ENCODE results near the gene RIPOR1.
A peak's percentile ranks its signal among the peaks of the same experiment; 100 is the strongest.

The RIPOR1 gene

DNA sequence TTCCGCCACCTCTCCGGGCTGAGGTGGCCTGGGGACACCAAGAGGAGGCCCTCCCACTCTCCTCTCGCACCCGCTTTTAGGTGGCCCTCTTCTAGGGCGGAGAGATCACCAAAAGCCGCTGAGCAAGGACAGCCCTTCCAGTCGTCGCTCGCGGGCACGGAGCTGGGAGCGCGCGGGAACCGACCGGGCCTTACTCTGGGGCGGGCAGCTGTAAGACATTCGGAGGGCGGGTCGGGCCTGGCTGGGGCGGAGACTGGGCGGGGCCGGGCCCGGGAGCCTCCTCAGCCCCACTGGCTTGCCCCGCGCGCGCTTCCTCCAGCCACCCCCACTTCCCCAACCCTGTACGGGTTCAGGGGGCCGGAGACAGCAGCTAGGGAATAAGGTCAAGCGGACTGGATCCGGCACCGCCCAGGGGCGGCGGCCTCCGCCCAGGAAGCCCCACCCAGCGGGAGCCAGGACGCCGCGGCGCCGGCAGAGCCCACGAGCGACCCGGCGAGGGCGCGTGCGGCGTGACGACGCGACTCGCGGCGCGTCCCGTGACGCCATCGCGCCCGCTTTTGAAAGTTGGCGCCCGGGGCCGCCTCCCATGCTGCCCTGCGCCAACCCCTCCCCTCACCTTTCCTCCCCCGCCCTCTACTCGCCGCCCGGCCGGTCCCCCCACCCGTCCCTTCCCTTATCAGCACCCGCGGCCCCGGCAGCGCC lies 33.3 kb downstream of the RIPOR1 start:
- DNase-seq, result peak; percentile 95

DNA sequence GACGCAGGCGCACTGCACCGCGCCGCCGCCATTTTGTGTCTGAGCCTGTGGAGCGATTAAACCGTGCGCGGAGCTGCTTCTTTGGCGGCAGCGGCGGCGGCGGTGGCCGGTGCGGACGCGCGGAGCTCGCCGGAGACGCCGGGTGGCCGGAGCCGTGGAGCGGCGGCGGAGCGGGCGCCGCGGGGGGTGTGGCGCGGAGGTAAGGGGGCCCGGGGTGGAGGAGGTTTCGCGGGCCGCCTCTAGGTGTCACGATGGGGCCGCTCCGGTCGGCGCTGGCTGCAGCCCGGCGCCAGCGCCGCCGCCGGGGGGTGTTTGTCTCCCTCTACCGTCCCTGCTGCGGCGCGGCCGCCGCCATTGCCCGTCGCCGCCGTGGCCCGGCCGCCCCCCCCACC lies 33.9 kb downstream of the RIPOR1 start, which contains the start of gene CTCF:
CTCF (plus strand) TSS at position 1 of the 392 bp plus-strand sequence. CDS start 48,307 bp downstream, outside the sequence.
- DNase-seq, result no peak

DNA sequence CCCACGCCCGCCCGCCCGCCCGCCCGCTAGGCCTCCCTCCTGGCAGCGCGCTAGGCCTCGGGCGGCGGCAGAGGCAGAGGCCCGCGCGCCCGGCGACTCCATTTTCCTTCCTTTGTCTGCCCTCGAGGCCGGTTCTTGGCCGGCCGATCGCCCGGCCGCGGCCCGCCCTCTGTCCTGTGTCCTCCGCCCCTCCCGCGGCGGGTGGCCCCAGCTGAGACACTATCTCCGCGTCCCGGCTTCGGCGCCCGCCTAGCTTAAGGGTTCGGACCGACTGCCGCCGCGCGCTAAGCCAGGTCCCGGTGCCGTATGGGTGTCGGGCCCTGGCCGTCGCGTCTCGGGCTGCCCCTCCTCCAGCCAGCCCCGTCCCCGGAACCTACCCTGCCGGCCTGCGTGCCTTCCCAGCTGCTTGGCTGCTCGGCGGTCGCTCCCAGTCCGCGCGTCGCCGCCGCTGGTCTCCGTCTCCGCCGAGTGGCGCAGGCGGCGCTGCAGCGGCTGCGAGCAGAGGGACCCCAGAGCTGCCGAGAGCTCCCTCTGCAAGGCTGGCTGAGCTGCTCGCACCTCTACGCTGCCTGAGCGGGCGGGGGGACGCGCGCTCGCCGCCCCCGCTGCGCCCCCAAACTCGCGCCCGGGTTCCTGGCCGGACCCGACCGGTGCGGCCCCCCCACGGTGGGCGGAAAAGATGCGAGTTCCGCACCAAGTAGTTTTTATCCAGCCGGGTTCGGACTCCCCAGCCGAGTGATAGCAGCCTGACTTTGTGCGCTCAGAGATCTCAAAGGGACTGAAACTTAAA lies 34.5 kb downstream of the RIPOR1 start:
- DNase-seq, result peak; percentile 63

DNA sequence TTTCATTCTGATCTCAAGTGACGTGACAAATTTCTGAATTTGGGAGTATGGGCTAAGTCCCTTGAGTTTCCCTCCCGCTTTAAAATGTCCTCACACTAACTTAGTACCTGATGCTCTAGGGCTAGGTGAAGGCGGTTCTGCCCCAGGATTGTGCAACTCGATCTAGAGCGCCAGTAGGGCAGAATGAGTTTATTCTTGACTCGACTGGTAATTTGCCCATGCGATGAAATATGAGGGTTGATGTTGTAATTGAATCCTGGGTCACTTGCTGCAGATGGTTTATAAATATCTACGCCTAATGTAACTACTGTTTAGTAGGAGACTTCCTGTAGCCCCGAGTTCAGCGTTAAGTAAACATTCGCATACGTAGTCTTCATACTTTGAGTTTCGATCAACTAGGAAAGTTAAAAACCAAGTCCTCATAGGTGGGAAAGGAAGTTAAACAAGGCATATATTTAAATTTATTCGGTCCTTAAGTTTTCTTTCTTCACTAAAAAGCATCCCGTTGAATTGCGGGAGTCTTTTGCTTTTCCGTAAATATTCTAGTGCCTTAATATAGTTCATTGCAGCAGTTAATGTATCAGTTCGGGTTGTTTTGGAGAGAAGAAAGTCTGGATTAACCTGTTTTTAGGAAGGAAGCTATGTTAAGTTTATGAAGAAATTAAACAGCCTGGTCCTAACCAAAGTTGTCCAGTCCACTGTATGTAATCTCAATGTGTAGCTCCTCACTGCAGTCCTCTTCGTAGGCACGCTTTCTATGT lies 35.3 kb downstream of the RIPOR1 start:
- DNase-seq, result peak; percentile 40

DNA sequence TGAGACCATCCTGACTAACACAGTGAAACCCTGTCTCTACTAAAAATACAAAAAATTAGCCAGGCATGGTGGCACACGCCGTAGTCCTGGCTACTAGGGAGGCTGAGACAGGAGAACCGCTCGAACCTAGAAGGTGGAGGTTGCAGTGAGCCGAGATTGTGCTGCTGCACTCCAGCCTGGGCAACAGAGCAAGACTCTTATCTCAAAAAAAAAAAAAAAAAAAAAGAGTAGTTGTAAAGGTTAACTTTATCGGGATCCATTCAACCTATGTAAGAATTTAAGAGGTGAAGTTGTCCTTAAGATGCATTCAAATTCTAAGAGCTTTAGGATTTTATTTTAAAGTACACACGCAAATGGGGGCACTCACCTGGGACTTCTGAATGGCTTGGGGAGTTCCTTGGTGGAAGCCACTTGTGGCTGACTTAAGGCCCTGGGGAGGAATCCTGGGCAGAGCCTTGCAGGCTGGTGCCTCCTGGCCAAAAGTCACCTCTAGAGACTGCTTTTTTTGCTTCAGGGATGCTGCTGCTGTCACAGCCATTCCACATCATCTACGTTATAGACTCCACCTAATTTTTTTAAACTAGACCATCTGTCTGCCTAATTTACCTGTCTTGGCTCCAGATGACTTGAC lies 37.0 kb downstream of the RIPOR1 start:
- no peak for DNase-seq

DNA sequence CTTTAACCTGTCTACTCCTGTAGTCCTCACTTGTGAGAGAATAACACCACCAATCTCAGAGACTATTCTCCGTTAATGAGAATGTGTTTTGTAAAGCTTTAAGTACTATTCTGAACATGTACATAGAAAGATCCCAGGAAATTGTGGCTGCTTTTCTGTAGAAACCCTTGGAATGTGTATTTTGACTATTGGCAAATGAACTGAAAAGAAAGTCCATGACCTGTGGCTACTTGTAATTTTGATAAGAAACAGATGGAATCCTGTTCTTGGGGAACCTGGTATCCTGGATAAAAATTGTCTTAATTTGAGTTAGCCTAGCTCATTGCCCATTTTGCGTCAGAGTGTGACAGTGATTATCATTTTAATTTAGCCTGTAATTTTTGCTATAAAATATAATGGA lies 42.8 kb downstream of the RIPOR1 start:
- no peak for DNase-seq

DNA sequence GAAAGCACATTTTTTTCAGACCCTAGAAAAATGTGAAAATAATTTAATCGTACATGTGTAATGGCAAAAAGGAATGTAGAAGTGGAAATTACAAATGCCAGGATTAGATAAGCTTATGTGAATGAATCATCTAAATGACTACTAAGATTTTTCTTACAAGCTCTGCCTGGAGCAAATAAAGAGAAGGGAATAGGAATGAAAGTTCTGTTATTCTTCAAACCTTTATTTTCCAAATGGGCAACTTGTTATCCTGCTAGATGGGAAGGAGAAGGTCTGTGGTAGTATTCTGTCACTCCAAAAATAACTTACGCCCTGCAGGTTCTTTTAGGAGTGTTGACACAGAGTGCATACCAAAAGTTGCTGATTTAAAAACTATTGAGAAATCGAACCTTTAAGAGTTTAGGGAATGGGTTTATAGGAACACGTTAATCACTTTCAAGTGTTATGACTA lies 43.4 kb downstream of the RIPOR1 start:
- DNase-seq, result no peak

DNA sequence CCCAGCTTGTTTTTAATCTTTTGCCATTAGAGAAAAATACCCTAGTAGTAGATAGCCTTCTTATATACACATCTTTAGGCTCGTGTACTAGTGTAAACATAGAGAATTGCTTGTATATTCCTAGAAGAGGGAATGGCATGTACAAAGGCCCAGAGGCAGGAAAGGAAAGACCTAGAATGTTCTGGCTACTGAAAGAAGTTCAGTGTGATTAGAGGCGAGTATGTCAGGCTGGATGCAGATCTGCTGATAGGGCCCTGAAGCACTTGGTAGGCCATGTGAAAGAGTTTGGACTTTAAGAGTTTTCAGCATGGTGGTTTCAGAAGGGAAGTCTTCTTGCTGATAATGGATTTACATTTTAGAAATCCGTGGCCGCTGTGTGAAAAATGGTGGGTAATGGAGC lies 51.1 kb downstream of the RIPOR1 start:
- DNase-seq, result no peak

DNA sequence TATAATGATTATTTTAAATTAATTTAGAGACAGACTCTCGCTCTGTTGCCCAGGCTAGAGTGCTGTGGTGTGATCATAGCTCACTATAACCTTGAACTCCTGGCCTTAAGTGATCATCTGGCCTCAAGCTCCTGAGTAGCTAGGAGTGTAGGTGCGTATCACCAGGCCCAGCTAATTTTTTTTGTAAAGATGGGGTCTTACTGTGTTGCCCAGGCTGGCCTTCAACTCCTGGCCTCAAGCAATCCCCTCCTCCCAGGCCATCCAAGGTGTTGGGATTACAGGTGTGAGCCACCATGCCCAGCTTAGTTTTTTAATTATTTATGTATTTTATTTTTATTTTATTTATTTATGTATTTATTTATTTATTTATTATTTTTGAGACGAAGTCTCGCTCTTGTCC lies 51.6 kb downstream of the RIPOR1 start:
- DNase-seq, result no peak

GRCh38 chr16:67593288-67593687 lies 64.7 kb downstream of the RIPOR1 start:
- DNase-seq, result no peak

DNA sequence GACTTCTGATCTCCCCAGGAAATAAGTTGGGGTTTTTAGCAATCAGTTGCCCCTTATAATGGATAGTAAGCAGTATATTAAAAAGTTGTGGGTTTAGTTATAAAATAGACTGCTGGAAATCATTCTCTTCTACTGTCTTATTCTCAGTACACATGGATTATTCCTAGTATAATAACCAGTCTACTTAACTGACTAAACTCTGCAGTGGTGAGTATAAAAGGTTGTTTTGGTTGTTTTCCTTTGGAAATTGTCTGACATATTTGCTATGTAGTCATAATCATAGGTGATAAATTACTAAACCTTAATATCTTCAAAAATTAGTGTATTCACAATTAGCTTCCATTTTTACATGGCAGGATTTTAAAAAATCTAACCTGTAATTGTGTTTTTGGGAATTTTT lies 65.1 kb downstream of the RIPOR1 start:
- no peak for DNase-seq

- DNase-seq, result no peak
These were observed 65.8 kb downstream of the RIPOR1 start for GRCh38 chr16:67594256-67594915.

- DNase-seq, result no peak
These were observed 66.3 kb downstream of the RIPOR1 start for GRCh38 chr16:67594956-67595355.

Measured in central memory CD4-positive, alpha-beta T cell (primary cell).